Keratinocyte (primary cell): ENCODE results near the gene MINDY1. TPM values are rescaled to one million over a fixed set of nuclear protein-coding genes. Genes with fewer than 3 reads are reported as not detected.

Source experiments
- DNase-seq: peaks from one replicate; pipeline ENCODE4 v3.0.0-alpha.2; 2011; ENCODE audit warnings: low read depth, missing footprints, low spot score
- FAIRE-seq: peaks from 2 replicates; lab custom pipeline; 2011; peaks lifted over from hg19 to GRCh38; lab: Jason Lieb, UNC
- H2AFZ ChIP-seq: 2 replicates; pipeline ENCODE4 v1.6.0; 2012; ENCODE audit warnings: low read length, control low read depth, inconsistent platforms; ENCODE audit not compliant: control insufficient read depth
- H3K27ac ChIP-seq: 2 replicates; pipeline ENCODE4 v1.5.1; 2011; ENCODE audit warnings: low read length; ENCODE audit not compliant: control insufficient read depth, insufficient read depth
- H3K27me3 ChIP-seq: 3 replicates; pipeline ENCODE4 v1.6.0; 2011; ENCODE audit warnings: low read length; ENCODE audit not compliant: control insufficient read depth, insufficient read depth; ENCODE audit errors: extremely low read depth
- H3K36me3 ChIP-seq, 2 experiments: 2 replicates in 1 of 2; 3 replicates in 1 of 2; pipeline ENCODE4 v1.5.1; 2011; ENCODE audit warnings: low read length in 2 of 2, mild to moderate bottlenecking in 1 of 2; ENCODE audit not compliant: control insufficient read depth in 2 of 2, insufficient read depth in 2 of 2; ENCODE audit errors: extremely low read depth in 1 of 2
- H3K4me1 ChIP-seq: 3 replicates; pipeline ENCODE4 v1.5.1; 2011; ENCODE audit warnings: low read length; ENCODE audit not compliant: control insufficient read depth, insufficient read depth; ENCODE audit errors: extremely low read depth
- H3K4me2 ChIP-seq: 3 replicates; pipeline ENCODE4 v1.6.0; 2011; ENCODE audit warnings: low read depth, low read length; ENCODE audit not compliant: control insufficient read depth, insufficient read depth; ENCODE audit errors: extremely low read depth
- H3K4me3 ChIP-seq, 3 experiments: fragments of 200-600 bp in 1 of 3; sonication (generic) in 1 of 3; 2 replicates in 2 of 3; 3 replicates in 1 of 3; pipeline ENCODE4 v1.5.1; 2011 to 2016; ENCODE audit warnings: low read length in 3 of 3, mild to moderate bottlenecking in 3 of 3, control low read depth in 2 of 3, inconsistent platforms in 1 of 3, low read depth in 1 of 3, mixed read lengths in 1 of 3, mixed run types in 1 of 3, moderate library complexity in 1 of 3; ENCODE audit not compliant: control insufficient read depth in 2 of 3, insufficient read depth in 2 of 3; ENCODE audit errors: extremely low read depth in 1 of 3
- H3K79me2 ChIP-seq: 2 replicates; pipeline ENCODE4 v1.6.0; 2012; ENCODE audit warnings: low read length; ENCODE audit not compliant: control insufficient read depth, insufficient read depth
- H3K9ac ChIP-seq: 3 replicates; pipeline ENCODE4 v1.6.0; 2011; ENCODE audit warnings: low read length; ENCODE audit not compliant: control insufficient read depth, insufficient read depth; ENCODE audit errors: extremely low read depth
- H3K9me1 ChIP-seq: 3 replicates; pipeline ENCODE4 v1.6.0; 2011; ENCODE audit warnings: low read length; ENCODE audit not compliant: control insufficient read depth, insufficient read depth; ENCODE audit errors: extremely low read depth
- H3K9me3 ChIP-seq: 2 replicates; pipeline ENCODE4 v1.5.1; 2012; ENCODE audit warnings: low read depth, low read length; ENCODE audit not compliant: control insufficient read depth
- H4K20me1 ChIP-seq: 3 replicates; pipeline ENCODE4 v1.6.0; 2011; ENCODE audit warnings: low read length; ENCODE audit not compliant: control insufficient read depth, insufficient read depth; ENCODE audit errors: extremely low read depth
- CTCF ChIP-seq, 3 experiments: IDR thresholded peaks in 1 of 3; conservative IDR thresholded peaks in 1 of 3; optimal IDR thresholded peaks in 1 of 3; 2 replicates in 2 of 3; 3 replicates in 1 of 3; pipeline versions ENCODE3 to v1.5.1; 2011; ENCODE audit warnings: low read length in 3 of 3, mild to moderate bottlenecking in 3 of 3, moderate library complexity in 2 of 3, control low read depth in 1 of 3, inconsistent platforms in 1 of 3; ENCODE audit not compliant: insufficient read depth in 2 of 3; ENCODE audit errors: extremely low read depth in 1 of 3
- EZH2 ChIP-seq: IDR thresholded peaks from one replicate; pipeline ENCODE4 v1.6.1; 2012; ENCODE audit warnings: inconsistent platforms, mild to moderate bottlenecking, low read length, moderate library complexity
- dilution Hi-C: fragments of 300-500 bp; cut with MboI; formaldehyde crosslinking; loops from one replicate; pipeline ENCODE4 v1.7.0; 2020; ENCODE audit warnings: low sequenced_read_pairs; ENCODE audit not compliant: extremely low pct_ligation_motif_present
- polyA plus RNA-seq, 5 experiments: library from polyadenylated mRNA; depleted of rRNA in 3 of 5; stranded (reverse) in 3 of 5; stranded (forward) in 1 of 5; unstranded in 1 of 5; fragments of >200 nt; gene quantifications; 1 replicate in 1 of 5; 2 replicates in 3 of 5; 3 replicates in 1 of 5; pipeline versions ENCODE4 v1.2.1 to v1.2.3, GENCODE V29; 2011 to 2012; ENCODE audit warnings: missing spikeins in 2 of 5, low read depth in 1 of 5, low replicate concordance in 1 of 5

Gene MINDY1
- polyA plus RNA-seq, 1 donor (not counting 4 experiments of a cell fraction or from before 2014, with no cell fraction given) = 11.2 TPM

GRCh38 chr1:151011154-151011850 lies 4.6 kb upstream of the MINDY1 start:
- Histone ChIP-seq H3K36me3 (peaks cover 0 to 4% of the 10 kb centered on the region in 2 experiments), H3K9me3 (no peaks in the 10 kb centered on the region), H2AFZ (no peak overlapping the region), H3K4me1 (peaks cover 26% of the 10 kb centered on the region), H3K27ac (no peak overlapping the region), H3K79me2 (no peaks in the 10 kb centered on the region), H3K4me2 (no peak overlapping the region), H3K27me3 (no peaks in the 10 kb centered on the region), H3K4me3 (no peak overlapping the region), H3K9me1 (peaks cover 2% of the 10 kb centered on the region), H3K9ac (no peak overlapping the region), H4K20me1 (no peaks in the 10 kb centered on the region)
- no peak for TF ChIP-seq CTCF (optimal IDR thresholded peaks at IDR 0.05 in 1 of 3, IDR thresholded peaks at IDR 0.05 in 1 of 3, conservative IDR thresholded peaks at IDR 0.05 in 1 of 3; ENCODE audit: extremely low read depth in 1 of 3, insufficient read depth in 2 of 3, low read length in 3 of 3)
- no peak for TF ChIP-seq EZH2
- DNase-seq = no peak
- FAIRE-seq = no peak
- dilution Hi-C loops = no loop called here

- Histone ChIP-seq H3K4me3 (no peak overlapping the region), H3K27ac (no peak overlapping the region), H3K9ac (no peak overlapping the region), H3K9me3 (no peaks in the 10 kb centered on the region), H3K79me2 (no peaks in the 10 kb centered on the region), H4K20me1 (no peaks in the 10 kb centered on the region), H3K4me2 (no peak overlapping the region), H3K4me1 (peaks cover 36% of the 10 kb centered on the region), H3K27me3 (no peaks in the 10 kb centered on the region), H2AFZ (no peak overlapping the region), H3K36me3 (peaks cover 0 to 4% of the 10 kb centered on the region in 2 experiments), H3K9me1 (peaks cover 2% of the 10 kb centered on the region)
- TF ChIP-seq CTCF (optimal IDR thresholded peaks at IDR 0.05 in 1 of 3, IDR thresholded peaks at IDR 0.05 in 1 of 3, conservative IDR thresholded peaks at IDR 0.05 in 1 of 3; ENCODE audit: extremely low read depth in 1 of 3, insufficient read depth in 2 of 3, low read length in 3 of 3) = no peak
- TF ChIP-seq EZH2 = no peak
- dilution Hi-C loops = no loop called here
- FAIRE-seq (no peak), DNase-seq (no peak)
These were observed 3.6 kb upstream of the MINDY1 start for GRCh38 chr1:151010346-151010726.
